Coronary artery (tissue), 2 donors: ENCODE measurements around the gene CETN1.

Source experiments
- DNase-seq: peaks from one replicate; pipeline ENCODE4 v3.0.0-alpha.2; 2017; ENCODE audit warnings: low spot score
- H3K27ac ChIP-seq, 2 donors: fragments of 200-600 bp; sonication (generic); one replicate each; pipeline ENCODE4 v1.5.1; 2016 to 2019
- H3K4me3 ChIP-seq: fragments of 200-600 bp; sonication (generic); 2 replicates; pipeline ENCODE4 v1.5.1; 2016; ENCODE audit warnings: mild to moderate bottlenecking, moderate library complexity
- TF ChIP-seq, protein P1 (sequence below): fragments of 200-600 bp; sonication (generic); IDR thresholded peaks from one replicate; pipeline ENCODE4 v1.5.1; 2019; ENCODE audit warnings: antibody characterized with exemption

Gene CETN1

GRCh38 chr18:612156-612555 is 32.0 kb downstream of the CETN1 start:
- no peak overlapping the region for H3K27ac ChIP-seq
- no peak overlapping the region for H3K4me3 ChIP-seq
- no peak for DNase-seq
- TF ChIP-seq, protein P1, sequence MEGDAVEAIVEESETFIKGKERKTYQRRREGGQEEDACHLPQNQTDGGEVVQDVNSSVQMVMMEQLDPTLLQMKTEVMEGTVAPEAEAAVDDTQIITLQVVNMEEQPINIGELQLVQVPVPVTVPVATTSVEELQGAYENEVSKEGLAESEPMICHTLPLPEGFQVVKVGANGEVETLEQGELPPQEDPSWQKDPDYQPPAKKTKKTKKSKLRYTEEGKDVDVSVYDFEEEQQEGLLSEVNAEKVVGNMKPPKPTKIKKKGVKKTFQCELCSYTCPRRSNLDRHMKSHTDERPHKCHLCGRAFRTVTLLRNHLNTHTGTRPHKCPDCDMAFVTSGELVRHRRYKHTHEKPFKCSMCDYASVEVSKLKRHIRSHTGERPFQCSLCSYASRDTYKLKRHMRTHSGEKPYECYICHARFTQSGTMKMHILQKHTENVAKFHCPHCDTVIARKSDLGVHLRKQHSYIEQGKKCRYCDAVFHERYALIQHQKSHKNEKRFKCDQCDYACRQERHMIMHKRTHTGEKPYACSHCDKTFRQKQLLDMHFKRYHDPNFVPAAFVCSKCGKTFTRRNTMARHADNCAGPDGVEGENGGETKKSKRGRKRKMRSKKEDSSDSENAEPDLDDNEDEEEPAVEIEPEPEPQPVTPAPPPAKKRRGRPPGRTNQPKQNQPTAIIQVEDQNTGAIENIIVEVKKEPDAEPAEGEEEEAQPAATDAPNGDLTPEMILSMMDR: no peak

GRCh38 chr18:614193-614592 is 34.0 kb downstream of the CETN1 start:
- TF ChIP-seq, protein P1: no peak
- H3K27ac ChIP-seq: peak overlapping the region in 1 of 2 donors; percentile 50
- no peak for DNase-seq
- H3K4me3 ChIP-seq: no peak overlapping the region

DNA sequence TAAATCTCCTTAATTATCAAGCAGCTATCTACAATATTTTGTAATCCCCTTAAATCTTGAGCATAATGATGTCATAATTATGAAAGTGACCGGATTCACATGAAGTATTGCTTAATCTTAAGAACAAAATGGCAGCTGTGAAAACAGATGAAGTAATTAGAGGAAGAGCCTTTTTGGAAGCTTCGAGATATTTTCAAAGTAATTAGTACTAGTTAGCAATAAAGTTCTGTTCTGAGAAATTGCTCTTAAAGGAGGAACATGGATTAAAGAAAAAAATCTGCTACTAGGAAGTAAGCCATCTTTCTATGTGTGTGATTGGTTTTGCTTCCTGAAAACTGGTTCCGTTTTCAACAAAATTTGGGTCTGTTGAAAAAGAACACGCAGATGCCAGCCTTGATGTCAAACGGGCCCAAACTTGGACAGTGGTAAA is 34.9 kb downstream of the CETN1 start:
- Histone ChIP-seq H3K4me3 (no peak overlapping the region), H3K27ac (peak overlapping the region in 1 of 2 donors; percentile 63)
- DNase-seq: no peak
- TF ChIP-seq, protein P1: no peak

- TF ChIP-seq, protein P1: no peak
- DNase-seq: no peak
Measured at GRCh38 chr18:615773-616172, 35.6 kb downstream of the CETN1 start.

DNA sequence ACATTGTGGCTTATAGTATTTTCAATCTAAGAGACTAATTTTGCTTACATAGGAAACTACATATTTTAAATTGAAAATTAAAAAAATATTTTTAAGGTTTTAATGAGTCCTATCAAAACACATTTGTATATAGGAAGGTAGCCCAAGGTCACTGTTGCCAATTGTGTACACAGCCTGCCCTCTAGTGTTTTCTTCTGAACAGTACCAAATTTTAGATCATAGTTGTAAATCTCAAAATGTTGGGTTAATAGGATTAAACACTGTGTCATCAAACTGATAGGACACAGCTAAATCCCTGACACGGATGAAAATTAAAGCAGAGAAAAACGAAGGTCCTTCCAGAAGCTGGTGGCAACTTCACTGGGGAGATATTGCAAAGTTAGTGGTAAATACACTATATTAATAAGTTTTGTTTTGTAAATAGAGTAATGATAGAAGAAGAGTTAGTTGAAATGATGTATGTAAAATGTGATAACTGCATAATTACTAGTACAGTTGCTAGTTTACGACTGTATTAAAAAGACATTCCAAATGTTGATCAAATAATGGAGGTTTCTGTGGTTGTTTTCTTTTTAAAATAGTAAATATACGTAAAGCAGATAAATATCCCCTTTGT is 36.3 kb downstream of the CETN1 start:
- Histone ChIP-seq H3K27ac (no peak overlapping the region), H3K4me3 (no peak overlapping the region)
- TF ChIP-seq, protein P1: no peak
- DNase-seq: no peak

More at GRCh38 chr18:615773-616172, 35.6 kb downstream of the CETN1 start:
- Histone ChIP-seq H3K27ac (peak overlapping the region in 1 of 2 donors; percentile 63), H3K4me3 (no peak overlapping the region)

GRCh38 chr18:617970-618504 is 37.9 kb downstream of the CETN1 start:
- H3K27ac ChIP-seq: no peak overlapping the region
- TF ChIP-seq, protein P1: no peak
- no peak for DNase-seq
- H3K4me3 ChIP-seq: no peak overlapping the region

DNA sequence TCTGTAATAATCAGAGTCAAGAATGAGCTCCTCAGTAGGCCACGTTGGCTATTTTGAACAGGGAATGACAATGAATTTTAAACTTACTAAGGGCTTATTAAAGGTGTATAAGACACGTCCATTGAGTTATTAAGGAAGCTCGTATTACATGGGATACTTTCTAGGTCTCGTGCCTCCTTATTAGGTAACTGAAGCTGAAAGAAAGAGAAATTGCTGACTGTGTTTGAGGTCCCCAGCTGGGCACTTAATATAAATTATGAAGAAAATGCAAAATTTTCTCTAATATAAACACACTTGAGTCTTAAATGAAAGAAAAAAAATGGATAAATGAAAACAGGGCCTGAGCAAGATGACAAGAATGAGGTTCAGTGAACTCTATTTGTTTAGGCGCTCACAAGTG is 38.4 kb downstream of the CETN1 start:
- Histone ChIP-seq H3K27ac (no peak overlapping the region), H3K4me3 (no peak overlapping the region)
- TF ChIP-seq, protein P1: no peak
- DNase-seq: no peak
